Activated T-cell treated with anti-CD3 and anti-CD28 coated beads for 4 hours (primary cell): ENCODE results near the gene ARID1B.

Experiments
- DNase-seq: peaks from one replicate; pipeline ENCODE4 v3.0.0-alpha.2; 2020

ARID1B gene

DNA sequence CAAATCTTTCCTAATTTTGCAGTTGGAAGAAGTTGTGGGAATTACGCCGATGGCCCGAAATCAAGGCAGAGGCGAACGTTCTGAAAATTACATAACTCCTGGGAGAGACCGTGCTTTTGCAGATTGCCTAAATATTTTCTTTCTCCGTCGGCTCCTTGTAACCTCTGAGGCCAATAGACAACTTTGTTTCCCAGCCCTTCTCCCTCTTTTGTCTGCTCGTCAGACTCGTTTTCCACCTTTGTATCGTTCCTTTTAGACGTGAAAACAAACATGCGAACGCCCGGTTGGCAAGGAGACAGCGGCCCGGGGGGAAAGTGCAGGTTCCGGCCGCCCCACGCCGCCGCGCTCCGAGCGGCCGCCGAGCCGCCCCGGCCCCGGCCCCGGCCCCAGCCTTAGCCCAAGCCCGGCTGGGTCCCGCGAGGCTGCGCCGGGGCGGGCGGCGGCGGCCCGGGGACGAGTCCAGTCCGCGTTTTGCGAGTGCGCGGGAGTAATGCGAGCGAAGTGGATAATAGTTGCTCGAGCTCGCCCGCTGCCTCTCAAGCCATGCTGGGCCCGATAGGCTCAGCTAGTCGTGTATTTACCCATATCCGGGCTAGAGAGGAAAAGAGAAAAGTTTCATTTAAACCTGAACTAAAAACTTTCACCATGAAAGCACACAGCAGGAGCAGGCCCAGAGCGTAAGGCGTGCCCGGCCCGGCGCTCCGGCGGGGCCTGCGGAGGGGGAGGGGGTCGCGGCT, at the start of gene ARID1B:
ARID1B (plus strand) TSS at position 539 of the 737 bp plus-strand sequence. CDS start 303 bp downstream, outside the sequence.
- DNase-seq = peak; percentile 65

DNA sequence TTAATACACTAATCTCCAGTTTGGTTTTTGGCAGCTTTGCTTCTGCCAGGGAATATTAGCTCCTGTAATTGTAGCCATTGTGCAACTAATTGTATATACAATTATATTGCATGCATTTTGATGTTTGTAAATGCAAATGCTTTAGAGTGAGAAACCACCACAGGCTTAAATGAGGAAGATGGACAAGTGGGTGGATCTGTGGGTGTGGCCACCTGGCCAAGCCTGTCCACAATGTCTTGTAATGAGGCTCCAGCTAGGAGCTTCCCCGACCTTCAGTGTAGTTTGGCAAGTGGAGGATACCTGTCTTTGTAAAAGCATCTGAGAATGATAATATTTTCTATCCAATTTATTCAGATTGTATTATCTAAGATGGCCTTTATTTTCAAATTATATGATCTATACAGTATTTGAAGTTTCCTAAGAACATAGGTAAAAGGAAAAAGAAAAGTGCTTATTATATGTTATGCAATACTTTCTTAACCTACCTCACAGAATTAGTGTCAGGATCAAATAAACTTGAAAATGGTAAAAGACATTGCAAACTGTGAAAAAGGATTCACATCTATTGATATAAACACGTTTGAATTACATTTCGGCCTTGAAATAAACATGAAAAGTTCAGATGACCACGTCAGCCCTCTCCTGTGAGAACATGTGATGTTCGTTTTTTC, 49.3 kb upstream of the ARID1B start:
- DNase-seq = no peak

DNA sequence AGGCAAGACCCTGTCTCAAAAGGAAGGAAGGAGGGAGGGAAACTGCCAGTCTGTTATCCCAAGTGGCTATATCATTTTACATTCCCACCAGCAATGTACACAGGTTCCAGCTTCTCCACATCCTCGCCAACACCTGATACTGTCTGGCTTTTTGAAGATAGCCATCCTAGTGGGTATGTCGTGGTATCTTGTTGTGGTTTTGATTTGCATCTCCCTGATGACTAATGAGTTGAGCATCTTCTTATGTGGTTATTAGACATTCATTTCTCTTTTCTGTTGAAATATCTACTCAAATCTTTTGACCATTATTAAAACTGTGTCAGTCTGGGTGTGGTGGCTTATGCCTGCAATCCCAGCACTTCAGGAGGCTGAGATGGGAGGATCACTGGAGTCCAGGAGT, 47.9 kb upstream of the ARID1B start:
- DNase-seq = no peak

DNA sequence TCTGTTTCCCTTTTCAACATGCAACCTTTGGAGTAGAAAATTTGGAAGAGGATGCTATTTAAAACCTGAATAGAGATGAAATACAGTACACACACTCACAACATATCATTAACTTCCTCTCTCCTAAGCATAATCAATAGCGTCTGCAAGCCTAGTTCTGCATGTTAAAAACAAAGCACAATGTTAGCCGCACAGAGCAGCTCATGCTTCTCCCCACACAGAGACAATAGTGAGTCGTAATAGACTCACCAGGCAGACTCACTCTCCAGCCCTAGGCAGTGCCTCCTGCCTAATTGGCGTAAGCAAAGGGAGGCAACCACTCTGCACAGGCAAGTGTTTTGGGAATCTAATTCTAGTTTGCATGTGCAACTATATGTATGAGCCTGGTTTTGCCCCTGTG, 45.8 kb upstream of the ARID1B start:
- no peak for DNase-seq

DNA sequence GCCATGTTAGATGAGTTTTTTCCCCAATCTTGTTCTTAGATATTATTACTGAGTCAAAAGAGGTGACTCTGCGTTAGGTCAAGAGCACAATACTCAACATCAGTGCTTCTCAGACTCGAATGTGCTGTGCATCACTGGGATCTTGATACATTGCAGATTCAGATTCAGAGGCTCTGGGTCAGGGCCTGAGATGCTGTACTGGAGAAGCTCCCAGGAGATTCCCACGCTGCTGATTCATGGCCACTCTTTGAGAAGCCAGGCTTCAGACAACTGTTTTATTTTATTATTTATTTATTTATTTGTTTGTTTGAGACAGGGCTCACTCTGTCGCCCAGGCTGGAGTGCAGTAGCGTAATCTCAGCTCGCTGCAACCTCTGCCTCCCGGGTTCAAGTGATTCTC, 41.4 kb upstream of the ARID1B start:
- DNase-seq = no peak

DNA sequence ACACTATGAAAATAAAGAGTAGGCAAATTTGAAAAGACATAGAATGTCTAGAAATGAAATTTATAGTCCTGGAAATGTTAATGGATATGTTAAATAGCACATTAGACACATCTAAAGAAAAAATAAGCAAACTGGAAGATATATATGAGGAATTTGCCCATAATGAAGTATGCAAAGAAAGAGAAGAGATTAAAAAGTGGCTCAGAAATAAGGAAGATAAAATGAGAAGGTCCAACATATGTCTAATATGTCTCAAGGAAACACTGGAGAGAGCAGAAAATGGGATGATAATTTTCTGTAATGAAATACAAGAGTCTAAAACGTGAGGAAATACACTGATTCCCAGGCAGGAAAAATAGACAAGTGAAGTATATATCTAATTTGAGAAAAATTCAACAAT, 36.6 kb upstream of the ARID1B start:
- DNase-seq = no peak

DNA sequence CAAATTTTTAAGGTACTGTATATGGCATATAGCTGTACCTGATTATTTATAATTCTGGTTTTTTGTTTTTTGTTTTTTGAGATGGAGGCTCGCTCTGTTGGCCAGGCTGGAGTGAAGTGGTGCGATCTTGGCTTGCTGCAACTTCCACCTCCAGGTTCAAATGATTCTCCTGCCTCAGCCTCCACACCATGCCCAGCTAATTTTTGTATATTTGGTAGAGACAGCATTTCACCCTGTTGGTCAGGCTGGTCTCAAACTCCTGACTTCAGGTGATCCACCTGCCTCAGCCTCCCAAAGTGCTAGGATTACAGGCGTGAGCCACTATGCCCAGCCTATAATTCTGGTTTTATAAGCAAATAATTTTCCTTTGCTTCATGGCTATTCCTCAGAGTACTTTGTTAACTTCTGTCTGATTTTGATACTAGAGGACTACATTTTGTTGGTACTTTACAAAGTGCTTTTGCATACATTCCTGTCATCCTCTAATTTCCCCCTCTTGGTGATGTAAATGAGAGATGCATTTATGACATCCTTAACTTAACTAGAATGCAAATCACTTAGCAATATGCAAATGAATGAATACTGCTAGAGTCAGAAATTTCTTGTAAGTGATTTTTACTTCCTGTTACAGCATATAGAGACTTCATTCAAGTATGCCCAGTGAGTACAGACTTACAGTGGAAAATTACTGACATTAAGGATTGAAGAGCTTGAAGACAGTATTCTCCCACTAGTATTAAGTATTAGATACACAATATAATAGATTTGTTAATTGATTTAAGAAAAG, 35.7 kb upstream of the ARID1B start:
- no peak for DNase-seq

DNA sequence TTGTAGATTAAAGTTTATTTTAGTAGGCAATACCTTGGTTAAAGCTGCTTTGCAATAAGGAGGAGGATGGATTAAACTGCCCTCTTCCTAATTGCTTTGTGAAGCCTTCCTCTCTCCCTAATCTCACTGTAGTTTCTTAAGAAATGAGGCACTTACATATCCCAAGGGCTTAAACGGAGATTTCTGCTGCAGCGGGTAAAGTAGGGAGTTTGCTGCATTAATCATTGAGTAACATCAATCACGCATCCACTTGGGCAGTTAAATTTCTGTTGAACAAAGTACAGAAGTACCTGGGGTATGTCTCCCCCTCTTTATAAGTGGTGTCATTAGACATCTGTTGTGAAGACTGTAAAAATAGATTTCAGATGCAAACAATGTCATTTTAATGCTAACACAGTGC, 29.5 kb upstream of the ARID1B start:
- no peak for DNase-seq

DNA sequence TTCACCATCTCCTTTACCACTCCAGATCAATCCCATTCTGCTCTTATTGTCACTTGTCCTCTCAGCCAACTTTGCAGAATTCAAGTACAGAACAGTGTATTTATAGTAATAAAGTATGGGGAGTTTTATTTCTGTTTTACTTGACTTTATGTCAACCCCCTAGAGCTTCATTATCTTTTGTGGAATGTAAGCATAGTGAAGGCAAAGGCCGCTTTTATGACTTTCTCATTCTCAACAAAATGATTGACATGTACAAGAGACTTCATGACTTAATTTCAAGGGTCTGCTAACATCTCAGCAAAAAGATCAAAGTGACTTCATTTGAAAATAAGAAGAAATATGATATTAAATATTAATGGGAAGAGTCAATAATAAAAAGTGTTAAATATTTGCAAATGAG, 28.7 kb upstream of the ARID1B start:
- DNase-seq = no peak

DNA sequence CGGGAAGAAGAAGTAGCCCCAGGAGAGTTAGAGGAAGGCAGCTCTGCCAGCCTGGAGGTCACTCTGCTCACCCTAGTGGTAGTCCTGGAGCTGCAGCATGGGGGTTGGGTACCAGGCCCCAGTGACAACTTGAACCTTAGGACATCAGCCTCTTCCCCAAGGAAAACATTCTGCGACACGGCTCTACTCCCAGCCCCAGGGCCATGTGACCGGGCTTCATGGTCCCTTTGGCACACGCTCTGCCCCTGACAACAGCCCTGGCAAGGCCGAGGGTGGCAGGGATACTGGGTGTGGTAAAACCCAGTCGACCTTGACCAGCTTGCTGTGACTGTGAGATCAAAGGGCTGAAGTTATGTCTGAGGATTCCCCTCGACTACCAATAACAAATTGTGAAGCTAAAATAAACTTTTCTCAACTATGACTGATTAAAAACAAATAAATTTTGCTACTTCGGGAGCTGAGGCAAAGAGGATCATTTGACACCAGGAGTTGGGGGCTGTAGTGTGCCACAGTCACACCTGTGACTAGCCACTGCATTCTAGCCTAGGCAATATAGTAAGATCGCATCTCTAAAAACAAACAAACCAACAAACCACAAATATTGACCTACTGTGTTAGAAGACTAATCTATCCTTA, 24.4 kb upstream of the ARID1B start:
- DNase-seq = no peak

DNA sequence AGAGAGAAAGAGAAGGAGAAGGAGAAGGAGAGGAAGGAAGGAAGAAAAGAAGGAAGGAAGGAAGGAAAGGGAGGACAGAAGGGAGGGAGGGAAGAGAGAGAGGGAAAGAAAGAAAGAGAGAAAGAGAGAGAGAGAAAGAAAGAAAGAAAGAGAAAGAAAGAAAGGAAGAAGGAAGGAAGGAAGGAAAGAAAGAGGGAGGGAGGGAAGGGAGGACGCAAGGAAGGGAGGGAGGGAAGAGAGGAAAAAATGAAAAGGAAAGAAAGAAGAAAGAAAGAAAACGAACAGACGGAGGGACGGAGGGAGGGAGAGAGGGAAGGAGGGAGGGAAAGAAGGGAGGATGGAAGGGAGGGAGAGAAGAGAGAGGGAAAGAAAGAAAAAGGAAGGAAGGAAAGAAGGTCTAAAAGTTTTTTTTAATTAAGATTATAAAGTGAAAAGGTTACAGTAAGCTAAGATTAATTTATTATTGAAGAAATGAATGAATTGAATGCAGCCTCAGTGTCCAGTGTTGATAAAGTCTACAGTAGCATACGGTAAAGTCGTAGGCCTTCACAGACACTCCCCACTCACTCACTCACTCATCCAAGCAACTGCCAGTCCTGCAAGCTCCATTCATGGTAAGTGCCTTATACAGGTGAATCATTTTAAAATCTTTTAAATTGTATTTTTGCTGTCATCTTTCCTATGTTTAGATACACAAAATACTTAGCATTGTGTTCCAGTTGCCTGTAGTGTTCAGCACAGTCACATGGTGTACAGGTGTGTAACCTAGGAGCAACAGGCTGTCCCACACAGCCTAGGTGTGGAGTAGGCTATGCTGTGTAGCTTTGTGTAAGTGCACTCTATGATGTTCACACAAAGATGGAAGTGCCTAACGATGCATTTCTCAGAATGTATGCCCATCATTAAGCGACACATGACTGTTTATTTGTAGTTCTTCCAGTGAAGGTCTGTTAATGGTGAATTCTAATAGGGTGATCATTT, 20.3 kb upstream of the ARID1B start:
- no peak for DNase-seq

DNA sequence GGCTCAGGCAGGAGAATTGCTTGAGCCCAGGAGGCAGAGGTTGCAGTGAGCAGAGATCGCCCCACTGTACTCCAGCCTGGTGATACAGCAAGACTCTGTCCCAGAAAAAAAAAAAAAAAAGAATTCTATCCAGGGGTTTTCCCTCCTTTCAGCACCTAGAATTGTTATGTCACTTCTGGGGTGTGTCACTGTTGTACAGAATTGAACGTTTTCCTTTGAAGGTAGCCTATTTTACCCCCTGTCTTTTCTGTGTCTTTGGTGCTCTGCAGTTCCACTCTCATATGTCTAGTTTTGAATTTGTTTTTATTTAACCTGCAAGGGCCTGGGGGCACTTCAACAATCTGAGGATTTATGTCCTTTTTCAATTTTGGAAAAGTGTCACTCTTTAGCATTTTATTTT, 19.3 kb upstream of the ARID1B start:
- DNase-seq = no peak

DNA sequence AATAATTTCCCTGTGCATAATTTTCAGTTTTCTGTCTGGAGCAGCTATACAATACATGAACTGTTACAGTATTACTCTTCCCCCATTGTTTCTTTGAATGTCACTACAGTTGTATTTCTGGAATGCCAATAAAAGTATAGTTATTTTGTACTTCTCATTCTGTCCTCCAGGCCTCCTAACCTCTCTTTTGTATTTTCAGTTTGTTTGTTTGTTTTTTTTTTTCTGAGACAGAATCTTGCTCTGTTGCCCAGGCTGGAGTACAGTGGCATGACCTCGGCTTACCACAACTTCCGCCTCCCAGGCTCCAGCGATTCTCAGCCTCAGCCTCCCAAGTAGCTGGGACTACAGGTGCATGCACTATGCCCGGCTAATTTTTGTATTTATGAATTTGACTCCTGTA, 16.8 kb upstream of the ARID1B start:
- no peak for DNase-seq

DNA sequence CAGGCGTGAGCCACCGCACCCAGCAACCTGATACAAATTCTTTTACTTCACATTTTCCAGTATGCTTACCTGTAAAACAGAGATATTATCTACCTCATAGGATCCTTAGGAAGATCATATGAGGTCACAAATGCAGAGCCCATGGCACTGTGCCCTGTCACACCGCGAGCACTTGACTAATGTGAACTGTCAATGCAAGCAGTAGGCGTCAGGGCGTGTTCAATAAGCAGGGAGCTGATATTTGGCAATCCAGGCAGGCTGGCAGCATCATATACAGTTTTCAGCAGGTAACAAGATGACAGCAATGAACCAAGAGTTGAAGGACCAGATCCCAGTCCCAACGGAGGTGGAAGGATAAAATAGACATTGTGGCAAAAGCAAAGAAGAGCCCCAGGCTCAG, 14.6 kb upstream of the ARID1B start:
- DNase-seq = no peak

DNA sequence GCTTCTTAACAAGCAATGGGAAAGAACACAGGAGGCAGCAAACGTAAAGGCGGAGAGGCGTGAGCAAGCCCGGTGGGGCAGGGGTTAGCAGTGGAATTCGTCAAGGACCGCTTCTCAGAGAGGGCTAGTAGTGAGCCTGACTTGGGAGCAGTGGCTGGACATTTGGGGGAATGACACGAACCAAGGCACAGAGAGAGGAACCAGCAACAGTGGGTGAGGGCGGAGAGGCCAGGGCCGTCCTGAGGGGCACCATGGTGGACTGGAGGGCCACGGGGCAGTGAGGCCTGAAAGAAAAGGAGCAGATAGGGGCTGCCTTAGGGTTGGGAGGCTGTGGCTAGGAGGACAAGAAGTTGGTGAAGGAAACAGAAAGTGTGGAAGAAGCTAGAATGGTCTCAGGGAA, 12.1 kb upstream of the ARID1B start:
- no peak for DNase-seq

DNA sequence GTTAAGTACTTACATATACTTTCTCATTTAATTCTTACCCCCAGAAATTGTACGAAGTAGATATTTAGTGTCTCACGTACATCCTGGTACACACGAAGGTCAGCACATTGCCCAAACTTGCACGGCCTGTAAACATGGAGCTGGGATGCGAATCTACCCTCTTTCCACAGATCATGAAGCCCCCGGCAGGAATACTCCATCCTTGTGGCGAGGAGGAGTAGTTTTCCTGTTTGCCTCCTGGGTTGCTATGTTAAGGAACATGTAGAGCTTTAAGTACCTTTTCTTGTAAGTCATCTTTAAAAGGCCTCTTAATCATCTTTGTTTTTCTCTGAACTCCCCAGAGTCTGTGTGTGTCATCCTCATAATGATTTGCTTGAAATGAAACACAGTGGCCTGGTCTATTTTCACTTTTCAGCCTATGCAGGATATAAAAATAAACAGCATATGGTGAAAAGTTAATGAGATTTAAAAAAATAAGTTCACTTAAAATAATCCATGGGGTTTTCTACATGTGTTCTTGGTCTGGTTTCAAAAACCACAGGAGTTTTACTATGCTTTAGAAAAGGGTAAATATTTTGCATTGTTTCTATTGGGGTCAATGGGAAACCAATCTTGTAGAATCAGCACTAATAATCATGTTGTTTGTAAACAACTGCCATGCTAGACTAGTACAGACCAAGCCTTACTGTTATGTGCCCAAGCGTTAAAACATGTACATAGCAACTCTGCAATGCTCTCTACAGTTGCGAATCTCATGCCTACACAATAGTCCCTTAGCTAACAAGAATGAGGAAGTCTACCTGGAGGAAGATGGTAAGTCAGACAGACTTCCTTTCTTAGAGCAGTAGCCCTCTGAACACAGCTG, 9.3 kb upstream of the ARID1B start:
- no peak for DNase-seq

DNA sequence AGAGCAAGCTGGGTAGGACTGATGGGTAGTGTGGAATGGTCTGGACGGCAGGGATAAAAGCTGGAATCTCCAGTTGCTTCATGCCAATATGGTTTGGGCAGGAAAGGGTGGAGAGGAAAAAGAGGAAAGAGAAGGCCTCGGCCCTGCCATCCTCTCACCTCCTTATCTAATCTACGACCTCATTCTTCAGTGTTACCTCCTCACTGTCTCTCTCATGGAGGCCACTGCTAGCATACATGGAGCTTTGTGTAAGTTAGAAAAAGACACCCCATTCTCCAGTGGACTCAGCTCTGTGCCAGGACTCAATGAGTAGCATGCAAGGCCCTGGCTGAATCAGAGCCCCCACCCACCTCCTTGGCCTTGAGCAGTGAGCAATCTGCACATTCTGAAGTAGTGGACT, 6.1 kb upstream of the ARID1B start:
- DNase-seq = no peak

DNA sequence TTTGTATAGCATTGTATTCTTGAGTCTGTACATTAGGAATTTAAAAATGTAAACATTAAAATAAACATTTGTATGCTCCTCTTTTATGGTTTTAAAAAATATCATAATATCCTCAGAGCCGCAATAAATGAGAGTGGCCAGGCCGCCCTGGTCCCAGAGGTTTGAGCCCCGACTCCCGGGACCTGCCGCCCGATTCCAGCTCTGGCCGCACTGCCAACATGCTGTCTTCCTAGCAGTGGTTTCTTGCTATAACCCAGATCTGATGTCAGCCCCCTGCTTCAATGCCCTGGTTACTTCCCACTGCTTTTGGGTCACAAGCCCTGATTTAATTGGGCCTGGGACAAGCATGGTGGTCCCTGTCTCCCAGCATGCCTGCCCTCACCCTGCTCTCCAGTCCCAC, 5.4 kb upstream of the ARID1B start:
- no peak for DNase-seq

DNA sequence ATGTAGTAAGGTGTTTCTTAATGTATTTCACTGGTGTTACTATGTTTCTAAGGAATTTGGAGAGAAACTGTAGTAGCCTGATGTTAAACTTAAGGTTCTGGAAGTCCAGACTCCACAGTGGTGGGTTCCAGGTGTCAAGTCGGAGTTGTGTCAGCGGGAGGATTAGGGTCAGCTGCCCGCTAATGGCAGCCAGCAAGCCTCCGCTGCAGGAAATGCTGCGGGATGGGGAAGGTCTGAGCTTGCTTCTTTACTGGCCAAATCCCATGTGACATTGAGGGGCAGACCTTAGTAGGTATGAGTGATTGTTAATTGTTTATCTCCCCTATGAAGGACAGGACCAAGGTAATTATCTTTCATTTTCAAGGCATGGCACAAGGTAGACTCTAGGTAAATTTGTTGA, 3.7 kb upstream of the ARID1B start:
- DNase-seq = no peak

DNA sequence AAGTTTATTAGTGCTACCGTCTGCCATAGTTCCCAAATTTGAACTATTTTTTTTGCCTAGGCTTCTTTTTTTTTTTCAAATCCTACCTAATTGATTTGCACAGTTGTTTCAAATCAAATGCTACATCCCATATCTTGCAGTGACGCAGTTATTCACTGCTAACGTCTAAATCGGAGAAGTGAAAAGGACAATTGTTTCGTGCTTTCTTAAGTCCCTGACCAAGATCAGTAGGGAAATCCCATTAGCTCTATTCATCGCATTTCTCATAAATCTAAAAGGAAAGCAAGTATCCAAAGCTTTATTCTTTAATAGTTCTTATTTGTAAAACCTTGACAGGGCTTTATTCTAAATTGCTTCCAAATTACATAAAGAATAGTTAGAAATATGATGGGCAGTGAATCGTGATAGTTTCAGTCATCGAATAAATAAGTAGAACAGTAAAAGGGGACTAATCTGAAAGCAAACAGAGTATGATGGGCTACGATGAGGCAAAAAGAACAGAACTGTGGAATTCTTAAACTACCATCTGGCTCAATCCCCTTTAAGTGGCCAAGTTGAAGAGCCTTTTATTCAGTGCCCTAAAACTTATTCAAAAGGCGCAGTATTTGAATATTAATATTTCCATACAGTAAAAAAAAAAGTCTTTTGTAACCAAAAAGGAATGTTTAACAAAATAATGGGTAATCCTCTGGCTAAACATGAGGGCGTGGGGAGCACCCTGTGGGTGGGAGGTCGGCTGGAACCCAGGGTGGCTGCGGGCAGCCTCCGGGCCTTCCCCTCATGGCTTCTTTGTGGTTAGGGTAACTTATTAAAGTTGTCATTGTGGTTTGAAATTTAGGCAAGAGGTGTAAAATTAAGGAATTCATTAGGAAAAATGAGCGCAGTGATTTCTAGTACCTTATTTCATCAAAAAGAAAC, 3.0 kb upstream of the ARID1B start:
- no peak for DNase-seq
